HFFc6 (cell line): ENCODE results near the gene IQCK. TPM values are rescaled to one million over a fixed set of nuclear protein-coding genes. Genes with fewer than 3 reads are reported as not detected.

Experiments
- DNase-seq: peaks from one replicate; pipeline ENCODE4 v3.0.0-alpha.2; 2018
- H3K27ac Mint-ChIP-seq: 2 replicates; pipeline ENCODE4 v1.8.0; 2020; ENCODE audit warnings: mild to moderate bottlenecking, mixed read lengths
- H3K27me3 Mint-ChIP-seq: 2 replicates; pipeline ENCODE4 v1.8.0; 2021; ENCODE audit warnings: mild to moderate bottlenecking, moderate library complexity, mixed read lengths; ENCODE audit not compliant: insufficient read depth
- H3K36me3 Mint-ChIP-seq: 2 replicates; pipeline ENCODE4 v1.8.0; 2021; ENCODE audit warnings: low read depth, mixed read lengths
- H3K4me1 Mint-ChIP-seq: 2 replicates; pipeline ENCODE4 v1.8.0; 2020; ENCODE audit warnings: low read depth, mixed read lengths
- H3K4me3 Mint-ChIP-seq: 2 replicates; pipeline ENCODE4 v1.8.0; 2020; ENCODE audit warnings: mild to moderate bottlenecking, moderate library complexity, mixed read lengths
- H3K9me3 Mint-ChIP-seq: 2 replicates; pipeline ENCODE4 v1.8.0; 2020; ENCODE audit warnings: mild to moderate bottlenecking, mixed read lengths
- total RNA-seq, 6 experiments: library from RNA; stranded (reverse); fragmentation: NEBNext Ultra II Directional; extraction: Animal tissue kit (Norgen Biotek cat#: 25700); gene quantifications; 2 replicates in 1 of 6; 3 replicates in 5 of 6; pipeline ENCODE4 v1.2.3, GENCODE V29; 2021
- TF ChIP-seq, protein P1 (sequence below): fragments of 200-600 bp; sonication (generic); IDR thresholded peaks from 2 replicates; pipeline ENCODE4 v1.5.0; 2021; ENCODE audit warnings: antibody characterized with exemption, mild to moderate bottlenecking

The IQCK gene
- total RNA-seq, 6 experiments from 2014 or later: 2.2 to 5.0 (median 2.8) TPM

DNA sequence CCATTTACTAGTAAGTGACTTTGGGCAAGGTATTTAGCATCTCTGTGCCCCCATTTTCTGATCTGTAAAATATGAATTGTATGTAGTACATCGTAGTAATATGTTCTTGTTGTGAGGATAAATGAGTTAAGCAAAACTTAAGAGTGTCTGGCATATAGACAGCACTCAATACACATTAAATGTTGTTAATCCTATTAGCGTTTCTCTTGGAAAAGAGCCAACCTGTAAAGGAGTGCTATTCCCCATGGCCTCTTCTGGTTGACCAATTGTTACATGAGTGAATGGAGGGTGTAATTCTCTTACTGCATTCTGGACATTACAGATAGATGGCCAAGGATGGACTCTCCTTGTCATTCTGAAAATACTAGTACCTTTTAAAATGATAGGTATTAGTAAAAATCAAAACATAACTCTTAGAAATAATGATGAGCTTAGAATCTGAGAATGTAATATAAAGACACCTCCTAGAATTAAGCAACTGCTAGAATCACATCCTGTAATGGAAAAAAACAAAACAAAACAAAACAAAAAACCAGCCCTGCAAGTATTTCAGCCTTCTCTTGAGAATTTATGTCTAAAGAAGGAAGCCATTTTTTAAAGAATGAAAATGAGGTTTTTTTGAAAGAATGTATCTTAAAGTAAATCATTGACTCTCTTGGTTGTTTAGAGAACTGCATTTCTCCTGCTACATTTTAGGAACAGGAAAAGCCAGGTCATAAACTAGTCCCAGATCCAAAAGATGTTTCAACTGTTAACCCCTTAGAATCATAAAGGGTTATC is 30.5 kb downstream of the IQCK start:
- no peak for DNase-seq
- Mint-ChIP-seq H3K4me1 (peaks cover 13% of the 10 kb centered on the region), H3K4me3 (no peak overlapping the region), H3K36me3 (no peaks in the 10 kb centered on the region), H3K27me3 (no peaks in the 10 kb centered on the region), H3K27ac (no peak overlapping the region), H3K9me3 (no peaks in the 10 kb centered on the region)
- TF ChIP-seq, protein P1, sequence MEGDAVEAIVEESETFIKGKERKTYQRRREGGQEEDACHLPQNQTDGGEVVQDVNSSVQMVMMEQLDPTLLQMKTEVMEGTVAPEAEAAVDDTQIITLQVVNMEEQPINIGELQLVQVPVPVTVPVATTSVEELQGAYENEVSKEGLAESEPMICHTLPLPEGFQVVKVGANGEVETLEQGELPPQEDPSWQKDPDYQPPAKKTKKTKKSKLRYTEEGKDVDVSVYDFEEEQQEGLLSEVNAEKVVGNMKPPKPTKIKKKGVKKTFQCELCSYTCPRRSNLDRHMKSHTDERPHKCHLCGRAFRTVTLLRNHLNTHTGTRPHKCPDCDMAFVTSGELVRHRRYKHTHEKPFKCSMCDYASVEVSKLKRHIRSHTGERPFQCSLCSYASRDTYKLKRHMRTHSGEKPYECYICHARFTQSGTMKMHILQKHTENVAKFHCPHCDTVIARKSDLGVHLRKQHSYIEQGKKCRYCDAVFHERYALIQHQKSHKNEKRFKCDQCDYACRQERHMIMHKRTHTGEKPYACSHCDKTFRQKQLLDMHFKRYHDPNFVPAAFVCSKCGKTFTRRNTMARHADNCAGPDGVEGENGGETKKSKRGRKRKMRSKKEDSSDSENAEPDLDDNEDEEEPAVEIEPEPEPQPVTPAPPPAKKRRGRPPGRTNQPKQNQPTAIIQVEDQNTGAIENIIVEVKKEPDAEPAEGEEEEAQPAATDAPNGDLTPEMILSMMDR: no peak

DNA sequence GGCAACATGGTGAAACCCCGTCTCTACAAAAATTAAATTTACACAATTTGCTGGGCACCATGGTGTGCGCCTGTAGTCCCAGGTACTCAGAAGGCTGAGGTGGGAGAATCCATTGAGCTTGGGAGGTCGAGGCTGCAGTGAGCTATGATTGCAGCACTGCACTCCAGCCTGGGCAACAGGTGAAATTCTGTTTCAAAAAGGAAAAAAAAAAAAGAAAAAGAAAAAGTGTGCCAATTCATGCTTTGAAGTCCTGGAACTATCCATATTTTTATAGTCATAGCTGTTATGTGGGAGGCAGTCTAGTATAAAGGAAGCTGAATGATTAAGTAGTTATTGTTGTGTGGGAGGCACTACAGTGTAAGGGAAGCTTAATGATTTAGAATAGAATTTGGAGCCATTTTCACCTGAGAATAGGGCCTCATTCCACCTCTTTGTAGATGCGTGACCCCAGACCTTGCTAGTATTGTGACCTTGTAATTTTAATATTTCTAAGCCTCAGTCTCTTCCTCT is 31.6 kb downstream of the IQCK start:
- Mint-ChIP-seq H3K9me3 (no peaks in the 10 kb centered on the region), H3K27me3 (no peaks in the 10 kb centered on the region), H3K4me1 (peaks cover 24% of the 10 kb centered on the region), H3K36me3 (no peaks in the 10 kb centered on the region), H3K4me3 (no peak overlapping the region), H3K27ac (no peak overlapping the region)
- DNase-seq: no peak
- TF ChIP-seq, protein P1: no peak

DNA sequence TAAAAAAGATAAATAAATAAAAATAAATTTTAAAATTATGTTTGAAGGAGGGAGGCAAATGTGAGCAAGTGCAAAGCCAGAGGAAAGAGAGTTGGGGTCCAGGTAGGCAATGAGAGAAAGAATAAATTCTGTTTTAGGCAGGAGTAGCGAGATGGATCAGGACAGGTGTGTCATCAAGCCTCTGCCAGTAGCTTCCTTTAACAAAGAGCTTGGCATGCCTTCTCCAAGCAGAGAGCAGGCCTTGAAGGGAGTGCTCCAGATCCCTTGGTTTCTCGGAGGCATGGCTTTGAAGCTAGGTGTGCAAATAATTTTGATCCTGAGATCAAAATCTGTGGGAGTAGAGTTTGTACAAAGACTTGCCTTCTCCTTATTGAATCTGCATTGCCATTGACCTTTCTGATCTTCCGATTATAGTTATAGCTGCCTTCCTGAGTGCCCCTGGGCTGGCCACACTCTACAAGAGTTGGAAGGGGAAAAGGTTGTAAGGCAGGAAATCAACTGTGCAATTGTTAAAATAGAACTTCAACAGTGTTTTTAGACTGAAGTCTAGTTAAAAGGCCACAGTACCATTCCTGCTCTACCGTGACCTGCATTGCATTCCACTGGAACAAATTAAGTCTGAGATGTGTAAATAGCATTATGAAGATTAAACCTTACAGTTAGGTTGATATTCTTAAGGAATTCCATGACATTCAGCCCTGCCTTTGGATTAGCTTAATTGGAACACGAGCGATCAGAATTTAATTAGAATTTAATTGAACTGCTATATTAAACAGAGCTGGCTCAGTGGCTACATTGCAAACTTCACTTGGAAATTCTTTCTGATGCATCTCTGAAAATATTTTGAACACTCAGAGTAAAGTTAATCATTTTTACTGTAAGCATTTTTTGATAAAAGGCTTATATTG is 33.7 kb downstream of the IQCK start:
- Mint-ChIP-seq H3K27ac (no peak overlapping the region), H3K36me3 (no peaks in the 10 kb centered on the region), H3K4me1 (peaks cover 13% of the 10 kb centered on the region), H3K9me3 (no peaks in the 10 kb centered on the region), H3K27me3 (peaks cover 2% of the 10 kb centered on the region; the same call in 1 of the 2 replicates), H3K4me3 (no peak overlapping the region)
- TF ChIP-seq, protein P1: no peak
- DNase-seq: no peak

DNA sequence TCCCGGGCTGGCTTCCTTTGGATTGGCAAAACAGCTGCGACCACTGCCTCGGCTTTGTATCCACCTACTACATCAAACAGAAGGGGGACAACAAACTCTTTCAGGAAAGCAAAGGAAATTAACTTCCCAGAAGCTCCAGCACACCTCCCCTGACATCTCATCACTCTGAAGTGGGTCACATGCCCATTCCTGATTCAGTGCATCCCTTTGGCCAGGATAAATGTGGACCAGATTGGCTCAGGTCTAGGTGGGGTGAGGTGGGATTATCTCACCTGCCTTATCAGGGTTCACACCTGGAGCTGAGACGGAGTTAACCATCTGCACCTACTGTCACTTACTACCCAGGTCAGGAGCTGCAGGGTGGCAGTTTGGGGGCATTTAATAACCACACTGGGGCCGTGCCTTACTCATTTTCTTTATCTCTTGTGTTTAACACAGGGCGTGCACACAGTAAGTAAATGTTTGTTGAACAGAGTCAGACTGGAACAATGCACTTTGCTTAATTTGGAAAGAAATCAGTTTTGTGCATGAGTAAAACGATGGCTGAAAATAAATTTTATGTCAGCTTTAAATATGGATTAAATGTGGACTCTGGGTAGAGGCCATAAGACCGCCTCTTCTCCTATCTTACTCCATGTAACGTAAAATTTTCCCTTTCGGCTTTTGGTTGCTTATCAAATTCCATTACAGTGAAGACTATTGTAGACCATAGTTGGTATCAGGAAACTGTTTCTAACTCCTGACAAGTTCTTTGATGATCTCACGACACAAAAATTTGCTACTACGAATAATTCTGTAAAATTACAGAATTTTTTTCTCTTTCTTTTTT is 36.0 kb downstream of the IQCK start:
- Mint-ChIP-seq H3K4me1 (peaks cover 13% of the 10 kb centered on the region), H3K4me3 (peak overlapping the region; percentile 19; the same call in 1 of the 2 replicates), H3K27ac (peak overlapping the region; percentile 15; the same call in 1 of the 2 replicates), H3K9me3 (no peaks in the 10 kb centered on the region), H3K36me3 (no peaks in the 10 kb centered on the region), H3K27me3 (peaks cover 2% of the 10 kb centered on the region; the same call in 1 of the 2 replicates)
- peak; percentile 40 for DNase-seq
- TF ChIP-seq, protein P1: no peak

DNA sequence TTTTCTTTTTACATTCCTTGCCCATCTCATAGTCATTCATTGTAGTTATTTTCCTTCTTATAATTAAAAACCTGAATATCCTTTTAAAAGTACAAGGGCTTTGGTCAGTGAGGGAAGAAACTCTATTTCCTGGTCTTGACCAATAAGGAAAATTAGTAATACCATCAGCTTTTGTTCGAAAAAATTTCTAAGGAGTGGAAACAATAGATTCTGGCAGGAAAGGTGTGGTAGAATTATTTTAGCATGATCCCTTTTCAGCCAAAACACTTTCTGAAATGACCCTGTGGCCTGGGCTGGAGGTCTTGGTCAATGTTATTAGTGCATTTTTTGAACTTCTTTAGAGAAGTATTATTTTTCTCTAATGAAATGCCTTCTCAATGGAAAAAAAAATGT is 36.6 kb downstream of the IQCK start:
- Mint-ChIP-seq H3K9me3 (no peaks in the 10 kb centered on the region), H3K4me3 (peak overlapping the region; percentile 19; the same call in 1 of the 2 replicates), H3K27me3 (peaks cover 2% of the 10 kb centered on the region; the same call in 1 of the 2 replicates), H3K27ac (peak overlapping the region; percentile 15; the same call in 1 of the 2 replicates), H3K4me1 (peaks cover 13% of the 10 kb centered on the region), H3K36me3 (no peaks in the 10 kb centered on the region)
- TF ChIP-seq, protein P1: no peak
- no peak for DNase-seq
